Thoracic aorta (tissue), 2 donors: Measurements from ENCODE around the gene PRKD2. TPM values are rescaled to one million over a fixed set of nuclear protein-coding genes. Genes with fewer than 3 reads are reported as not detected.
A peak's percentile ranks its signal among the peaks of the same experiment; 100 is the strongest.

Source experiments
- ATAC-seq: fragments of 150-250 bp; one replicate; pipeline ENCODE4 v1.8.0; 2017; ENCODE audit warnings: low read depth; ENCODE audit not compliant: insufficient number of reproducible peaks, low FRiP score
- DNase-seq: peaks from one replicate; pipeline ENCODE4 v3.0.0-alpha.2; 2020; ENCODE audit warnings: low spot score
- H3K27ac ChIP-seq, 2 donors: fragments of 200-600 bp; sonication (generic); 1 replicate in 1 of 2; 2 replicates in 1 of 2; pipeline ENCODE4 v1.5.1; 2016; ENCODE audit warnings: mild to moderate bottlenecking in 2 of 2, moderate library complexity in 2 of 2
- H3K27me3 ChIP-seq: fragments of 200-600 bp; sonication (generic); replicated peaks from 2 replicates; pipeline ENCODE4 v1.6.0; 2016; ENCODE audit warnings: mild to moderate bottlenecking; ENCODE audit not compliant: insufficient read depth
- H3K36me3 ChIP-seq: fragments of 200-600 bp; sonication (generic); one replicate; pipeline ENCODE4 v1.5.1; 2016
- H3K4me1 ChIP-seq, 2 donors: fragments of 200-600 bp; sonication (generic); 1 replicate in 1 of 2; 2 replicates in 1 of 2; pipeline versions ENCODE4 v1.5.1 to v1.6.0; 2016; ENCODE audit warnings: low read depth in 2 of 2, mild to moderate bottlenecking in 1 of 2; ENCODE audit not compliant: control insufficient read depth in 1 of 2
- H3K4me3 ChIP-seq: fragments of 200-600 bp; sonication (generic); 2 replicates; pipeline ENCODE4 v1.5.1; 2016; ENCODE audit warnings: mild to moderate bottlenecking
- H3K9me3 ChIP-seq: fragments of 200-600 bp; sonication (generic); 2 replicates; pipeline ENCODE4 v1.5.1; 2016
- CTCF ChIP-seq: fragments of 200-600 bp; sonication (generic); IDR thresholded peaks from one replicate; pipeline ENCODE4 v1.5.1; 2019; ENCODE audit warnings: antibody characterized with exemption
- total RNA-seq, 2 donors: library from RNA; depleted of rRNA; stranded (reverse); fragments of >200 nt; gene quantifications; one replicate each; pipeline versions ENCODE4 v1.1.0 to v1.2.3, GENCODE V29; 2016

Gene PRKD2
- total RNA-seq, 2 donors from 2014 or later: 21.4 to 53.6 TPM

- DNase-seq (no peak), ATAC-seq (no peak)
- Histone ChIP-seq H3K4me1 (no peaks in the 10 kb centered on the region), H3K9me3 (no peaks in the 10 kb centered on the region), H3K36me3 (peaks cover 64% of the 10 kb centered on the region), H3K27me3 (no peaks in the 10 kb centered on the region), H3K27ac (no peak overlapping the region), H3K4me3 (no peak overlapping the region)
- TF ChIP-seq CTCF: no peak
Measured at GRCh38 chr19:46698395-46699321, 18.3 kb downstream of the PRKD2 start.

DNA sequence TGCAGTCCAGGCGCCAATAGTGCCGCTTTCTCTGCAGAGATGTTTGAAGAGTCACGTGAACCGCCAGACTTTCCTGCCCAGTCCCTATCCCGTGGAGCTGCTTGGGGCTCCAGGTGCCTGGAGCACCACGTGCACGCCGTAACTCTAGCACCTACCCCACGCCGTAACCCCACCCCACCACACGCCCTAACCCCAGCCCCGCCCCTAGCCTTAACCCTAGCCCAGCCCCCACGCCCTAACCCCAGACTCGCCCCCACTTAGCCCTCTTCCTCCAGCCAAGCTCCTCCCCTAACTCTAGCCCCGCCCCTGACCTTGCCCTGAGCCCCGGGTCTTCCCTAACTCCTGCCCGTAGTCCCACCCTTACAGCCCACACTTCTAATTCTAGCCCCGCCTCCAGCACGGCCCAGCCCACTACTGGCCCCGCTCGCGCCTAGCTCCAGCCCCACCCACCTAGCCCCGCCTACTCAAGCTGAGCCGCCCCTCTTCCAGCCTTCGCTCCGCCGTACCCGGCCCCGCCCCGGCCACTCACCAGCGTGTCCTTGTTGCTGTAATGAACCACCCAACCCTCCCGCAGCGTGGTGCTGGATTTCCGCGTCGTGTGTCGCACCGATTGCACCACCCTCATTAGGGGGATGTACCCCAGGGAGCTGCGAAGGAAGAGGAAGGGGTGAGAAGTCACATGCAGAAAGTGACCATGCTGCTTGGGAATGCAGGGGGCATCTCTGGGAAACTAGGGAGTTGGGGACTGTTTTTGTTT lies 19.5 kb downstream of the PRKD2 start:
- TF ChIP-seq CTCF: no peak
- H3K36me3 ChIP-seq: peaks cover 71% of the 10 kb centered on the region
- ATAC-seq (peak; percentile 43), DNase-seq (peak; percentile 59)
- no peaks in the 10 kb centered on the region for H3K9me3 ChIP-seq
- H3K4me3 ChIP-seq: peak overlapping the region; percentile 39
- H3K27me3 ChIP-seq: no peaks in the 10 kb centered on the region
- H3K27ac ChIP-seq: no peak overlapping the region
- H3K4me1 ChIP-seq: no peaks in the 10 kb centered on the region

DNA sequence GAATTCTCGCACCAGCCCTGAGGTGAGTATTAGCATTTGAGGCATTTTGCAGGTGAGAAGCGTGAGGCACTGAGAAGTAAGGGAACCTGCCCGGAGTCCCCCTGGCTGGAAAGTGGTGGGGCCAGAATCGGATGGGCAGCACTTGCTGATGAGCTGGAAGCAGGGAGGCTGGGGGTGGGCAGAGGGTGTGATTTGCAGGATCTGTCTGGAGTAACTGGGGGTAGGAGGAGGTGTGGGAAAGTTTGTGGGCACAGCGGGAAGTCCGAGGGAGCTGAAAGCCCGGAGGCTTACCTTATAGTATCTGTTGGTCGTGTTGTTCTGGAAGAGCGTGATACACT lies 20.1 kb downstream of the PRKD2 start:
- H3K4me3 ChIP-seq: no peak overlapping the region
- no peak for TF ChIP-seq CTCF
- peaks cover 75% of the 10 kb centered on the region for H3K36me3 ChIP-seq
- H3K9me3 ChIP-seq: no peaks in the 10 kb centered on the region
- no peaks in the 10 kb centered on the region for H3K4me1 ChIP-seq
- DNase-seq: no peak
- no peak for ATAC-seq
- no peak overlapping the region for H3K27ac ChIP-seq
- no peaks in the 10 kb centered on the region for H3K27me3 ChIP-seq

DNA sequence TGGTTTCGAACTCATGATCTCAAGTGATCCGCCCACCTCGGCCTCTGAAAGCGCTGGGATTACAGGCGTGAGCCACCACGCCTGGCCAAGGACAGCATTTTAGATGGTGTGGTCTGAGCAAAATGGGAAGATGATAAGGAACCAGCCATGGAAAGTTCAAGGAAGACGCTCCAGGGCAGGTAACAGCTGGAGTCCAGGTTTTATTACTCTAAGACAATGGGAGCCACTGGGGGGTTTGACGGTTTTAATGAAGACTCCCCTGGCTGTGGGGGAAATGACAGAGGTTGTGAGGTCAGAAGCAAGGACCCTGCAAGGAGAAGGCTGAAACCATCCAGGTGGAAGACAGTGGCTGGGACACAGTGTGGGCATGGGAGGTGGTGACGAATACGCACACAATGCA lies 20.9 kb downstream of the PRKD2 start:
- H3K9me3 ChIP-seq: no peaks in the 10 kb centered on the region
- H3K36me3 ChIP-seq: peaks cover 76% of the 10 kb centered on the region
- DNase-seq: no peak
- no peak overlapping the region for H3K4me3 ChIP-seq
- H3K4me1 ChIP-seq: no peaks in the 10 kb centered on the region
- no peak for TF ChIP-seq CTCF
- H3K27me3 ChIP-seq: no peaks in the 10 kb centered on the region
- H3K27ac ChIP-seq: no peak overlapping the region
- no peak for ATAC-seq

DNA sequence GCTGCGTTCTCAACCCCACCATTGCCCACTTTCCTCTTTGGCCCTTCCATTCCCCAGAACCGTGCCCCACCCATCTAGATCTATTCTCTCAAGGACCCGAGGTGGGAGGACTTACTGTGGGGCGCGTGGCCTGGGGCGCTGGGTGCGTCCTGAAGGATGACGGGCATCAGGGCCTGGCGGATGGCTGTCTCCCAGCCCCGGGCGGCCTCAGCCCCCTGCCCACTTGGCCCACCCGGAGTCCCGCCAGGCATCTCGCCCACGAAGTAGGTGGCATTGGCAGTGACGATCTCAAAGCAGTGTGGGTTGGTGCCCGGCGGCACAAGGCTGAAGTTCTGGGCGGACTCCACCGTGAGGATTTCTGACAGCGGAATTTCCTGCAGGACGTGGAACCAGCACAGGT lies 23.2 kb downstream of the PRKD2 start:
- no peak for ATAC-seq
- Histone ChIP-seq H3K4me3 (no peak overlapping the region), H3K9me3 (no peaks in the 10 kb centered on the region), H3K36me3 (peaks cover 74% of the 10 kb centered on the region), H3K27ac (no peak overlapping the region), H3K27me3 (no peaks in the 10 kb centered on the region), H3K4me1 (no peaks in the 10 kb centered on the region)
- DNase-seq: no peak
- no peak for TF ChIP-seq CTCF
